Breast epithelium (tissue), 3 donors: Measurements from ENCODE around the gene PCARE.

Experiments used
- CTCF ChIP-seq, 3 donors: fragments of 450-650 bp; IDR thresholded peaks; one replicate each; pipeline ENCODE4 v1.5.1; 2016 to 2017; ENCODE audit warnings: antibody characterized with exemption in 3 of 3, mild to moderate bottlenecking in 3 of 3, moderate library complexity in 3 of 3
- POLR2A ChIP-seq: fragments of 450-650 bp; IDR thresholded peaks from one replicate; pipeline ENCODE4 v1.6.1; 2016; ENCODE audit warnings: antibody characterized with exemption, mild to moderate bottlenecking, moderate library complexity
- POLR2AphosphoS5 ChIP-seq, 3 donors: sonication (generic); formaldehyde crosslinking; IDR thresholded peaks; one replicate each; pipeline ENCODE4 v1.6.1; 2017; ENCODE audit warnings: antibody characterized with exemption in 3 of 3

GRCh38 chr2:29025711-29026110 is 48.6 kb downstream of the PCARE start:
- TF ChIP-seq CTCF (IDR thresholded peaks at IDR 0.05) (no peak), POLR2AphosphoS5 (IDR thresholded peaks at IDR 0.05) (no peak), POLR2A (no peak)
